GM20000 (cell line): ENCODE measurements around the gene PSIP1.
"Not testable (repeated sequence)": the region's sequence is repeated elsewhere in the genome, so short reads cannot be mapped to it uniquely, and the experiment has no call there.

Experiments
- DNase-seq: peaks from one replicate; pipeline ENCODE4 v3.0.0; 2012; ENCODE audit warnings: low spot score
- TF ChIP-seq, protein P1 (sequence below): IDR thresholded peaks from 2 replicates; pipeline ENCODE4 v1.5.1; 2012; ENCODE audit warnings: mild to moderate bottlenecking, control low read depth; ENCODE audit errors: extremely low read depth, missing control alignments

Gene PSIP1

DNA sequence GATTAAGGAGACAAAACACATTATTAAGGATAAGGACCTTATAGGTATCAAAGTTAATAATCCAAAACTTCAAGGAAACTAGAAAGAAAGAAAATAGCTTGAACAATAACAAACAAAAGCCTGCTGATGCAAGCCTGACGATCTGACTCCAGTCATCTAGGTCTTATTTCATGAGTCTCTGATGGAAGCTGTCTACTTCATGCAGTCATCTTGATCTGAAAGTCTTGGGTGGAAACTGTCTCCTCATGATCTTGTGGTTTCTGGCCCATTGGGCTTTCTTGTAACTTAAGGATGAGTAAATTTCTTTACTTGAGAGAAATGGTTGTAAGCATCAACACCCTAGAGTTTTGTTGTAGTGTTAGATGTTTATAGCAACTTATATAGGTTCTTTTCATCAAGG is 20.6 kb upstream of the PSIP1 start:
- TF ChIP-seq, protein P1, sequence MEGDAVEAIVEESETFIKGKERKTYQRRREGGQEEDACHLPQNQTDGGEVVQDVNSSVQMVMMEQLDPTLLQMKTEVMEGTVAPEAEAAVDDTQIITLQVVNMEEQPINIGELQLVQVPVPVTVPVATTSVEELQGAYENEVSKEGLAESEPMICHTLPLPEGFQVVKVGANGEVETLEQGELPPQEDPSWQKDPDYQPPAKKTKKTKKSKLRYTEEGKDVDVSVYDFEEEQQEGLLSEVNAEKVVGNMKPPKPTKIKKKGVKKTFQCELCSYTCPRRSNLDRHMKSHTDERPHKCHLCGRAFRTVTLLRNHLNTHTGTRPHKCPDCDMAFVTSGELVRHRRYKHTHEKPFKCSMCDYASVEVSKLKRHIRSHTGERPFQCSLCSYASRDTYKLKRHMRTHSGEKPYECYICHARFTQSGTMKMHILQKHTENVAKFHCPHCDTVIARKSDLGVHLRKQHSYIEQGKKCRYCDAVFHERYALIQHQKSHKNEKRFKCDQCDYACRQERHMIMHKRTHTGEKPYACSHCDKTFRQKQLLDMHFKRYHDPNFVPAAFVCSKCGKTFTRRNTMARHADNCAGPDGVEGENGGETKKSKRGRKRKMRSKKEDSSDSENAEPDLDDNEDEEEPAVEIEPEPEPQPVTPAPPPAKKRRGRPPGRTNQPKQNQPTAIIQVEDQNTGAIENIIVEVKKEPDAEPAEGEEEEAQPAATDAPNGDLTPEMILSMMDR, result no peak
- peak; percentile 33 for DNase-seq

GRCh38 chr9:15529566-15530324 is 19.0 kb upstream of the PSIP1 start:
- peak; percentile 81 for DNase-seq
- TF ChIP-seq, protein P1, result no peak

DNA sequence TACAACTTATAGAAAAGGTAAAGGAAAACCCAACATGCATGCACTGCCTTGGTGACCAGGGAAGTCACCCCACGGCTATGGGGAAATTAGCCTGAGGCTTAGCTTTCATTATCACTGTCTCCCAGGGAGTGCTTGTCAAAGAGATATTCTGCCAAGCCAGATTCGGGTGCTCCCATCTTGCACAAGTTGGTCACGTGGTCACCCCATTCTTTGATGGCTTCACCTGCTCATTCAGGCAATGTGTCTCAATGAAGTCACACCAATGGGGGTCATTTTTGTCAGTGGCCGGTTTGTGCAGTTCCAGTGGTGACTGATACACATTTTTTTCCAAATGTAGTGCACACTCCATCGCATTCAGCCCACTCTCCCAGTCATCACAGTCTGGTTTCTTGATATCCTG is 16.3 kb upstream of the PSIP1 start:
- DNase-seq, result not testable (repeated sequence)

DNA sequence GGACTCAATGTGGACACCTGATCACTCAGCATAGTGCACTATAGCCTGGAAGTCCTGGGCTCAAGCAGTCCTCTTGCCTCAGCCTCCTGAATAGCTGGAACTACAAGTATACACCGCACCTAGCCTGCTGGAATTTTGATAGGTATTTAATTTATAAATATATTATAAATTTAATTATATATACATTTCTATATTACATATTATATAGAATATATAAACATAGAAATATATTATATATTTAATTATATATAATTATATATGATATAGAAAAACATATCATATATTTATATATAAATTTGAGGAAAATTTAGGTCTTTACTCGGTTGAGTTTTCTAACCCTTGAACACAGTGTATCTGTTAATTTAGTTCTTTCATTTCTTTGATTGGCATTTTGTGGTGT is 15.2 kb upstream of the PSIP1 start:
- DNase-seq, result no peak
- TF ChIP-seq, protein P1, result no peak

GRCh38 chr9:15524845-15525455 is 14.2 kb upstream of the PSIP1 start:
- DNase-seq, result no peak

DNA sequence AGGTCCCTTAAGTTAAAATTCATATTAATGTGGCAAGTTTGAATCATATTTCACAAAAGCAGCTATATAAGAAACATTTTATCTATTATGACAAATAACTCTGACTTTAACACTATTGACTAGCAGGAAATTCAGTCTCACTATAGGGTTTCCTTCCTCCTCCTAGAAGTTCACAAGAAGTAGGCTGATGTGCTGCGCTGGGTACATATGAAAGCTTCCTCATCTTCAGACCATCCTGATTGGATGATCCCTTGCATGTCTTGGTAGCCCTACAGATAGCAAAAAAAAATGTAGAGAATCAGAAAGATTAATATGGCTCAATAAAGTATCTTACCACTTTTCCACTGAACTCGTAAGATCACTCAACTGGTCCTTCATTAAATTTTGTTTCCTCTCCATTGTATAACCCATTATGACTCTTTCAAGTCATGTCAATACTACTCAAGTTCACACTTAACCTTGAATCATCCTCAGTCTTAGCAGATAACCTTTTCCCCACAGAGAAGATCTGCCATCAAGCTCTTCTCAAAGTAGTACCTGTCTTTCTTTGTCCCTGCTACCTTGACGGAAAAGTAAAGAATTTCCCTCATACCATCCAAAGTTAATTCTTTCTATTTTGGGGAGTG is 11.5 kb upstream of the PSIP1 start:
- TF ChIP-seq, protein P1, result no peak
- no peak for DNase-seq

More at GRCh38 chr9:15524845-15525455, 14.2 kb upstream of the PSIP1 start:
- TF ChIP-seq, protein P1, result no peak

GRCh38 chr9:15521254-15521653 is 10.5 kb upstream of the PSIP1 start:
- DNase-seq, result no peak
- TF ChIP-seq, protein P1, result no peak
